ENCODE measurements around the gene SARNP.

DNA sequence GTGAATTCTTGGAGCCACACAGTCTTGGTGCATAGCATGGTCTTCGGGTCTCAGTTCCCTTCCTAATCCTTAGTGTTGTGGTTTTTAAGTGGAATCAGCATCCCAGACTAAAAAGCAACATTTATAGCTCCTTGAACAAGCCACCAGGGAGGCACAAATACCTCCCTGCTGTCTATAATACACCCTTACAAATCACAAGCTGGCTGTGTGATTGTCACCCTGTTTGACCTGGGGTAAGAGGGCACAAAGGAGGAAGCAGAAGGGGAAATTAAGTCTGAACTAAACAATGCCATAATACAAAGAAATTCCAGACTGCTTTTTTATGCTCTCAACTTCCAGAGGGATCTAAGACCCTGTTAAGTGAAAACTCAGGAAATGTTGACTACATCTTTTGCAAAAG, 32.9 kb upstream of the SARNP start:
- TF ChIP-seq CTCF (IDR thresholded peaks at IDR 0.05) = no peak
- TF ChIP-seq POLR2AphosphoS5 (IDR thresholded peaks at IDR 0.05) = no peak
- TF ChIP-seq POLR2A (IDR thresholded peaks at IDR 0.05) = no peak
- no peak for TF ChIP-seq EP300 (IDR thresholded peaks at IDR 0.05)
